ENCODE measurements around the gene RGS5. TPM values are rescaled to one million over a fixed set of nuclear protein-coding genes. Genes with fewer than 3 reads are reported as not detected.

RGS5 gene
- total RNA-seq, 1 experiment from 2014 or later = 3.6 TPM

DNA sequence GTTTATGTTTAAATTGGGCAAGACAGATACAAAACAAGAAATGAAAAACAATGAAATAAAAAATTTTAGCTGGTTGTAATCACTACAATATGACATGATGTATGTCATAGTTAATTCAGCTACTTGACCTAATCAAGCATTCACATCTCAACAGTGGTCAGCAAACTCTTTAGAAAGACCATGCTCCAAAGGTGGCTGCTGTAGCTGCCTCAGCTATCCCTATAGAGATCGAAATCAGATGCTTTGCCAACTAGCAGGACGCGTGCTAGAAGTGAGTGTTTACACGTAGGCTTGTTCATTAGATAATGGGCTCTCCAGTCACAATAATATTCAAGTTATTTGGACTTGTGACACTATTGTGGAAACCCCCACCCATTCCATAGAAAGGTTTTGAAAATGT, 25.9 kb downstream of the RGS5 start:
- H2AFZ ChIP-seq = no peak overlapping the region
- H3K9me2 ChIP-seq (ENCODE audit: insufficient read depth) = no peaks in the 10 kb centered on the region
- H3F3A ChIP-seq (ENCODE audit: insufficient read depth, low read depth) = no peaks in the 10 kb centered on the region
- no peaks in the 10 kb centered on the region for H3K79me2 ChIP-seq (ENCODE audit: low read depth)
- POLR2A ChIA-PET (ENCODE audit: unreplicated experiment) = no interaction called here
- CTCF ChIA-PET = no interaction called here
- DNase-seq = no peak
- TF ChIP-seq, protein P1, sequence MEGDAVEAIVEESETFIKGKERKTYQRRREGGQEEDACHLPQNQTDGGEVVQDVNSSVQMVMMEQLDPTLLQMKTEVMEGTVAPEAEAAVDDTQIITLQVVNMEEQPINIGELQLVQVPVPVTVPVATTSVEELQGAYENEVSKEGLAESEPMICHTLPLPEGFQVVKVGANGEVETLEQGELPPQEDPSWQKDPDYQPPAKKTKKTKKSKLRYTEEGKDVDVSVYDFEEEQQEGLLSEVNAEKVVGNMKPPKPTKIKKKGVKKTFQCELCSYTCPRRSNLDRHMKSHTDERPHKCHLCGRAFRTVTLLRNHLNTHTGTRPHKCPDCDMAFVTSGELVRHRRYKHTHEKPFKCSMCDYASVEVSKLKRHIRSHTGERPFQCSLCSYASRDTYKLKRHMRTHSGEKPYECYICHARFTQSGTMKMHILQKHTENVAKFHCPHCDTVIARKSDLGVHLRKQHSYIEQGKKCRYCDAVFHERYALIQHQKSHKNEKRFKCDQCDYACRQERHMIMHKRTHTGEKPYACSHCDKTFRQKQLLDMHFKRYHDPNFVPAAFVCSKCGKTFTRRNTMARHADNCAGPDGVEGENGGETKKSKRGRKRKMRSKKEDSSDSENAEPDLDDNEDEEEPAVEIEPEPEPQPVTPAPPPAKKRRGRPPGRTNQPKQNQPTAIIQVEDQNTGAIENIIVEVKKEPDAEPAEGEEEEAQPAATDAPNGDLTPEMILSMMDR (conservative IDR thresholded peaks at IDR 0.05) = no peak
- TF ChIP-seq EZH2 (IDR thresholded peaks at IDR 0.05; ENCODE audit: low read depth) = no peak
- H3K27me3 ChIP-seq (ENCODE audit: insufficient read depth, low read depth) = no peaks in the 10 kb centered on the region
- intact Hi-C loops (cut with micrococcal nuclease; ENCODE audit: unreplicated experiment) = no loop called here
- H3K4me2 ChIP-seq = no peak overlapping the region
- no peak overlapping the region for H3K27ac ChIP-seq
- no peaks in the 10 kb centered on the region for H4K20me1 ChIP-seq (ENCODE audit: insufficient read depth)
- no peaks in the 10 kb centered on the region for H3K4me1 ChIP-seq (replicated peaks; ENCODE audit: insufficient read depth)
- H3K9me3 ChIP-seq (ENCODE audit: insufficient read depth, low read depth) = no peaks in the 10 kb centered on the region
- H3K36me3 ChIP-seq (ENCODE audit: low read depth) = no peaks in the 10 kb centered on the region
- H3K4me3 ChIP-seq = no peak overlapping the region
- no TSS peak for BruUV-seq (replicated peaks)

DNA sequence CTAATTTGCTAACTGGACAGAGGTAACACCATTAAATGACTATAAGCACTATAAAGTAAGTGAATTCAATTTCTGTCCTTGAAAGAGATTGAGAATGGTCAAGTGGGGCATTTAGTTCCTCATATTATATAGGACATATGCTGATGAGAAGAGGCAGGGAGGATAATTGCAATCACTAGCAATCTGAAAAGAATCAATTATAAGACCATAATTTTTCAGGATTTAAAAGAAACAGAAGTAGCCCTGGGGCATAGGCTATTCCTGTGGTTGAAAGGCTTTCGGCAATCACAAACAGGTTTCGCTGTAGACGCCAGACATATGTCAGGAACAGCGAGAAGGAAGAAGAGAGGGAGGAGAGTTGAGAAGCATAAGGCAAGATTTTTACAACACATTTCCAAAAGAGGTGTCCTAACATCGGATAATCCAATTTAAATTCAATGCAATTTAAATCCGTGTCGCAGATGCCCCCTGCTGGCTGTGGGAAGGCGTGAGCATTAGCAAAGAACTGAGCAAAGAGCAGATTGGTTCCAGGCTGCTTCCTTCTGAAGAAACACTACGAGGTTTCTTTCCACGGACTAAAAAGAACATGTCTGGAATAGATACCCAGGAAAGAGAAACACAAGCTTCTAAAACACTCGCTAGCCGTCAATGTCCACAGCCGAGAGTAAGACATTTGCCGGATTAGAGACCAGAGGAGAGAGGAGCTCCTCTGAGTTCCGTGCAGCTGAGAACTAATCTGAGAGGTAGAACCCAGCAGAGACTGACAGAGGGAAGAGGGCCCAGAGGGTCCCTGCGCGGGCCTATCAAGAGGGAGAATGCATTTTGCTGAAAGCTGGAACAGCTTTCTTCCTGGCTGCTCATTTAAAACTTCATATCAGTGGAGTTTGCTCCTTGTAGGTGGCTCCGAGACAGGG, 27.9 kb downstream of the RGS5 start:
- intact Hi-C loops (cut with micrococcal nuclease; ENCODE audit: unreplicated experiment) = loop anchor here (1.0 to 5.0 kb wide), 5 partner anchors 104 to 326 kb away; no protein-coding TSS in a partner anchor
- H3F3A ChIP-seq (ENCODE audit: insufficient read depth, low read depth) = no peaks in the 10 kb centered on the region
- H3K79me2 ChIP-seq (ENCODE audit: low read depth) = no peaks in the 10 kb centered on the region
- H3K9me2 ChIP-seq (ENCODE audit: insufficient read depth) = no peaks in the 10 kb centered on the region
- H3K27me3 ChIP-seq (ENCODE audit: insufficient read depth, low read depth) = no peaks in the 10 kb centered on the region
- no peaks in the 10 kb centered on the region for H4K20me1 ChIP-seq (ENCODE audit: insufficient read depth)
- BruUV-seq (replicated peaks) = no TSS peak
- no peak overlapping the region for H3K27ac ChIP-seq
- H3K36me3 ChIP-seq (ENCODE audit: low read depth) = no peaks in the 10 kb centered on the region
- H3K9me3 ChIP-seq (ENCODE audit: insufficient read depth, low read depth) = no peaks in the 10 kb centered on the region
- TF ChIP-seq EZH2 (IDR thresholded peaks at IDR 0.05; ENCODE audit: low read depth) = no peak
- TF ChIP-seq, protein P1 (conservative IDR thresholded peaks at IDR 0.05) = peak; percentile 91
- peak overlapping the region; percentile 83 for H2AFZ ChIP-seq
- ChIA-PET POLR2A (ENCODE audit: unreplicated experiment) (no interaction called here), CTCF (interaction anchor here (1.0 to 1.5 kb wide), 2 partner anchors 296 to 321 kb away, joined by 5 to 6 read pairs; no protein-coding TSS in a partner anchor)
- peak; percentile 32 to 40 for DNase-seq
- H3K4me3 ChIP-seq = peak overlapping the region; percentile 34; the same call in 1 of the 2 replicates
- no peaks in the 10 kb centered on the region for H3K4me1 ChIP-seq (replicated peaks; ENCODE audit: insufficient read depth)
- peak overlapping the region; percentile 61 for H3K4me2 ChIP-seq

GRCh38 chr1:163173121-163173520, 29.6 kb downstream of the RGS5 start:
- Histone ChIP-seq H2AFZ (no peak overlapping the region), H3F3A (ENCODE audit: insufficient read depth, low read depth) (no peaks in the 10 kb centered on the region), H3K36me3 (ENCODE audit: low read depth) (no peaks in the 10 kb centered on the region), H3K79me2 (ENCODE audit: low read depth) (no peaks in the 10 kb centered on the region), H3K27me3 (ENCODE audit: insufficient read depth, low read depth) (no peaks in the 10 kb centered on the region), H3K27ac (no peak overlapping the region), H3K4me2 (no peak overlapping the region), H3K9me3 (ENCODE audit: insufficient read depth, low read depth) (no peaks in the 10 kb centered on the region), H3K4me3 (no peak overlapping the region), H3K9me2 (ENCODE audit: insufficient read depth) (no peaks in the 10 kb centered on the region), H4K20me1 (ENCODE audit: insufficient read depth) (no peaks in the 10 kb centered on the region), H3K4me1 (replicated peaks; ENCODE audit: insufficient read depth) (no peaks in the 10 kb centered on the region)
- no peak for DNase-seq
- TF ChIP-seq EZH2 (IDR thresholded peaks at IDR 0.05; ENCODE audit: low read depth) = no peak
- TF ChIP-seq, protein P1 (conservative IDR thresholded peaks at IDR 0.05) = no peak
- ChIA-PET CTCF (no interaction called here), POLR2A (ENCODE audit: unreplicated experiment) (no interaction called here)
- intact Hi-C loops (cut with micrococcal nuclease; ENCODE audit: unreplicated experiment) = loop anchor here (5.0 kb wide), 1 partner anchor 144 kb away; no protein-coding TSS in a partner anchor
- no TSS peak for BruUV-seq (replicated peaks)

All from PC-9 (cell line).